HepG2 (cell line): ENCODE measurements around the gene GRK3. TPM values are rescaled to one million over a fixed set of nuclear protein-coding genes. Genes with fewer than 3 reads are reported as not detected.

Experiments used
- ATAC-seq: fragments of 200-7000 bp; cut with Tn5 transposase; 3 replicates; pipeline ENCODE4 v1.9.1; 2020; ENCODE audit warnings: mild to moderate bottlenecking, moderate library complexity
- BruUV-seq: library from RNA; stranded (reverse); fragments of 400-500 nt; replicated peaks from 2 replicates; lab custom pipeline; 2021; lab: Mats Ljungman, UMichigan
- CTCF ChIA-PET: fragments of 300-600 bp; formaldehyde crosslinking; extraction: SDS; loops from one replicate; lab custom pipeline; 2021; ENCODE audit warnings: low total read pairs, inconsistent platforms, low intra/inter-chr PET ratio; lab: Yijun Ruan, JAX
- POLR2A ChIA-PET: fragments of 350-600 bp; sonication (Branson Sonifier 250); formaldehyde crosslinking; loops from one replicate; lab custom pipeline; 2020; ENCODE audit warnings: antibody characterized with exemption, inconsistent platforms; lab: Yijun Ruan, JAX
- DNase-seq: peaks from one replicate; pipeline ENCODE4 v3.0.0-alpha.2; 2015; ENCODE audit warnings: low spot score
- FAIRE-seq: peaks from 3 replicates; lab custom pipeline; 2011; peaks lifted over from hg19 to GRCh38; lab: Jason Lieb, UNC
- H2AFZ ChIP-seq: one replicate; pipeline ENCODE4 v1.6.1; 2011; ENCODE audit warnings: low read length, inconsistent platforms
- H3K27ac ChIP-seq: fragments of 300-600 bp; 3 replicates; pipeline ENCODE4 v1.8.0; 2011; ENCODE audit warnings: mixed run types, mild to moderate bottlenecking, mixed read lengths, low read length, inconsistent platforms; ENCODE audit not compliant: insufficient read depth; ENCODE audit errors: extremely low read length
- H3K27me3 ChIP-seq, 2 experiments: fragments of 200-600 bp in 1 of 2; 2 replicates in 1 of 2; 3 replicates in 1 of 2; pipeline versions ENCODE4 v1.6.0 to v1.8.0; 2011; ENCODE audit warnings: low read length in 2 of 2, mild to moderate bottlenecking in 2 of 2, moderate library complexity in 2 of 2, inconsistent platforms in 1 of 2; ENCODE audit not compliant: insufficient read depth in 2 of 2, control insufficient read depth in 1 of 2
- H3K36me3 ChIP-seq, 2 experiments: fragments of 200-600 bp in 1 of 2; replicated peaks in 1 of 2; 2 replicates in 1 of 2; 3 replicates in 1 of 2; pipeline versions ENCODE4 v1.5.1 to v1.8.0; 2011; ENCODE audit warnings: low read length in 2 of 2, inconsistent platforms in 1 of 2; ENCODE audit not compliant: insufficient read depth in 2 of 2, control insufficient read depth in 1 of 2
- H3K4me1 ChIP-seq: 2 replicates; pipeline ENCODE4 v1.5.1; 2012; ENCODE audit warnings: low read length, inconsistent platforms; ENCODE audit not compliant: insufficient read depth
- H3K4me2 ChIP-seq: 2 replicates; pipeline ENCODE4 v1.6.0; 2011; ENCODE audit warnings: low read depth, low read length, inconsistent platforms
- H3K4me3 ChIP-seq, 3 experiments: fragments of 200-600 bp in 1 of 3; sonication (generic), shearing (Covaris generic) in 1 of 3; replicated peaks in 1 of 3; 2 replicates each; pipeline ENCODE4 v1.5.1; 2011 to 2016; ENCODE audit warnings: low read length in 3 of 3, inconsistent platforms in 2 of 3, low read depth in 2 of 3, mild to moderate bottlenecking in 2 of 3, control low read depth in 1 of 3, mixed read lengths in 1 of 3; ENCODE audit not compliant: insufficient read depth in 1 of 3
- H3K79me2 ChIP-seq: one replicate; pipeline ENCODE4 v1.6.1; 2011; ENCODE audit warnings: low read length, inconsistent platforms; ENCODE audit not compliant: insufficient read depth
- H3K9ac ChIP-seq: 2 replicates; pipeline ENCODE4 v1.6.0; 2011; ENCODE audit warnings: mild to moderate bottlenecking, low read depth, low read length, inconsistent platforms; ENCODE audit not compliant: insufficient read depth
- H3K9me3 ChIP-seq: 2 replicates; pipeline ENCODE4 v1.5.1; 2012; ENCODE audit warnings: mild to moderate bottlenecking, low read length
- H4K20me1 ChIP-seq: 2 replicates; pipeline ENCODE4 v1.6.0; 2011; ENCODE audit warnings: inconsistent platforms, mild to moderate bottlenecking, low read length, moderate library complexity; ENCODE audit not compliant: insufficient read depth
- HNRNPUL1 ChIP-seq: fragments of 200-400 bp; formaldehyde crosslinking; IDR thresholded peaks from 2 replicates; pipeline ENCODE4 v1.6.1; 2017; ENCODE audit warnings: low read depth, mild to moderate bottlenecking, low read length, moderate library complexity
- HOXD1 ChIP-seq: sonication (generic); formaldehyde crosslinking; IDR thresholded peaks from 2 replicates; pipeline ENCODE4 v1.5.0; 2020; ENCODE audit warnings: missing genetic modification reagents
- MTF2 ChIP-seq: sonication (generic); formaldehyde crosslinking; IDR thresholded peaks from 2 replicates; pipeline ENCODE4 v1.5.0; 2020; ENCODE audit warnings: missing genetic modification reagents, borderline replicate concordance
- NFIC ChIP-seq: IDR thresholded peaks from 2 replicates; pipeline ENCODE4 v1.6.1; 2012; ENCODE audit warnings: mild to moderate bottlenecking, low read length, inconsistent platforms
- NR0B2 ChIP-seq: sonication (generic); formaldehyde crosslinking; IDR thresholded peaks from 2 replicates; pipeline ENCODE4 v1.4.0; 2020; ENCODE audit warnings: mild to moderate bottlenecking, missing genetic modification reagents
- POLR2A ChIP-seq, 2 experiments: IDR thresholded peaks; 2 replicates each; pipeline ENCODE4 v1.6.1; 2011; ENCODE audit warnings: low read depth in 2 of 2, low read length in 2 of 2, mild to moderate bottlenecking in 1 of 2, moderate library complexity in 1 of 2; ENCODE audit not compliant: insufficient read depth in 1 of 2
- TAF15 ChIP-seq: fragments of 200-400 bp; formaldehyde crosslinking; IDR thresholded peaks from one replicate; pipeline ENCODE4 v1.6.1; 2018; ENCODE audit warnings: mild to moderate bottlenecking, low read depth, low read length; ENCODE audit not compliant: poor library complexity, severe bottlenecking
- XRCC5 ChIP-seq: fragments of 200-400 bp; formaldehyde crosslinking; optimal IDR thresholded peaks from 2 replicates; pipeline ENCODE3; 2017; ENCODE audit warnings: mild to moderate bottlenecking, low read length
- ZNF253 ChIP-seq: sonication (generic); formaldehyde crosslinking; IDR thresholded peaks from 2 replicates; pipeline ENCODE4 v1.8.0; 2022; ENCODE audit warnings: mild to moderate bottlenecking, missing genetic modification reagents, borderline replicate concordance
- WGBS: methylation state at CpG from one replicate; pipeline ENCODE4 v1.1.6; 2017; ENCODE audit warnings: low lambda C conversion rate; 5-methylcytosine and 5-hydroxymethylcytosine counted together
- in situ Hi-C: cut with HindIII; loops from 2 replicates; pipeline ENCODE4 v1.10.0; 2017; ENCODE audit warnings: low pct_unique_long_range_greater_than_20kb; ENCODE audit not compliant: extremely low pct_ligation_motif_present
- intact Hi-C: fragments of 100-400 bp; cut with micrococcal nuclease; formaldehyde crosslinking; loops from one replicate; pipeline ENCODE4 v1.10.0; 2022; ENCODE audit not compliant: unreplicated experiment
- polyA plus RNA-seq, 8 experiments: library from polyadenylated mRNA; depleted of rRNA in 3 of 8; stranded (reverse) in 7 of 8; unstranded in 1 of 8; fragments of >200 nt; fragmentation: Illumina TruSeq in 4 of 8; extraction: Trizol in 4 of 8; gene quantifications; 2 replicates each; pipeline versions ENCODE4 v1.2.1 to v1.2.3, GENCODE V29; 2011 to 2016; ENCODE audit warnings: low read depth in 4 of 8, missing spikeins in 1 of 8, mixed read lengths in 1 of 8; ENCODE audit not compliant: insufficient read depth in 1 of 8
- total RNA-seq, 5 experiments: library from RNA; depleted of rRNA; stranded (reverse); fragments of >200 nt; fragmentation: Illumina TruSeq; extraction: Trizol; gene quantifications; 2 replicates each; pipeline ENCODE4 v1.2.3, GENCODE V29; 2016; ENCODE audit warnings: low read depth in 1 of 5

The GRK3 gene
- total and polyA plus RNA-seq, 2 of the 13 experiments (the other 11 are each of a cell fraction or from before 2014, with no cell fraction given) = 8.5 to 16.7 TPM

- Histone ChIP-seq H3K36me3 (no peaks in the 10 kb centered on the region), H2AFZ (no peak overlapping the region), H3K4me2 (no peak overlapping the region), H3K27me3 (no peaks in the 10 kb centered on the region), H3K4me3 (no peak overlapping the region), H3K79me2 (no peaks in the 10 kb centered on the region), H3K9me3 (no peaks in the 10 kb centered on the region), H3K4me1 (no peaks in the 10 kb centered on the region), H4K20me1 (no peaks in the 10 kb centered on the region), H3K9ac (no peak overlapping the region), H3K27ac (no peak overlapping the region)
- FAIRE-seq = no peak
- no peak for DNase-seq
- no peak for ATAC-seq
- intact Hi-C loops = no loop called here
- ChIA-PET CTCF (no interaction called here), POLR2A (no interaction called here)
- WGBS = 96% methylated on average over 7 of the region's 7 CpGs
- in situ Hi-C loops = no loop called here
- no TSS peak for BruUV-seq
- TF ChIP-seq NR0B2 = no peak
- no peak for TF ChIP-seq XRCC5
- TF ChIP-seq MTF2 (CRISPR knock-in tag) = no peak
- no peak for TF ChIP-seq HNRNPUL1
- TF ChIP-seq POLR2A (IDR thresholded peaks at IDR 0.05; ENCODE audit: insufficient read depth in 1 of 2, low read depth in 2 of 2, low read length in 2 of 2) = no peak
- TF ChIP-seq HOXD1 (CRISPR knock-in tag) = no peak
- TF ChIP-seq ZNF253 = no peak
- TF ChIP-seq TAF15 = no peak
- TF ChIP-seq NFIC = no peak
Measured at GRCh38 chr22:25728071-25728470, 163.6 kb downstream of the GRK3 start.
